Mesendoderm (in vitro differentiated cells): Measurements from ENCODE around the gene TFDP2.
"Not testable (repeated sequence)": the region's sequence is repeated elsewhere in the genome, so short reads cannot be mapped to it uniquely, and the experiment has no call there.

Experiments
- DNase-seq: peaks from one replicate; pipeline ENCODE4 v3.0.0; 2013
- H2AK5ac ChIP-seq: 2 replicates; pipeline ENCODE4 v1.6.1; 2013; ENCODE audit warnings: low read length, inconsistent platforms
- H2BK120ac ChIP-seq: 2 replicates; pipeline ENCODE4 v1.6.1; 2013; ENCODE audit warnings: low read depth, mild to moderate bottlenecking, low read length, moderate library complexity, mixed read lengths
- H2BK15ac ChIP-seq: replicated peaks from 2 replicates; pipeline ENCODE4 v1.6.1; 2013; ENCODE audit warnings: low read depth, mild to moderate bottlenecking, moderate library complexity
- H2BK5ac ChIP-seq: 2 replicates; pipeline ENCODE4 v1.6.1; 2013; ENCODE audit warnings: low read length, inconsistent platforms
- H3K18ac ChIP-seq: 2 replicates; pipeline ENCODE4 v1.6.1; 2013; ENCODE audit warnings: mild to moderate bottlenecking, low read length, mixed read lengths
- H3K23ac ChIP-seq: one replicate; pipeline ENCODE4 v1.6.1; 2013; ENCODE audit warnings: low read length
- H3K27ac ChIP-seq: 2 replicates; pipeline ENCODE4 v1.5.1; 2013; ENCODE audit warnings: low read depth, mild to moderate bottlenecking, inconsistent platforms, low read length, moderate library complexity
- H3K27me3 ChIP-seq: 2 replicates; pipeline ENCODE4 v1.6.1; 2013; ENCODE audit warnings: low read length, control low read depth, mild to moderate bottlenecking, inconsistent platforms; ENCODE audit not compliant: insufficient read depth, poor library complexity
- H3K36me3 ChIP-seq: 2 replicates; pipeline ENCODE4 v1.6.1; 2013; ENCODE audit warnings: low read length, inconsistent platforms; ENCODE audit not compliant: control insufficient read depth, insufficient read depth
- H3K4ac ChIP-seq: one replicate; pipeline ENCODE4 v1.6.1; 2013; ENCODE audit warnings: low read depth, mild to moderate bottlenecking, low read length, moderate library complexity
- H3K4me1 ChIP-seq: 2 replicates; pipeline ENCODE4 v1.6.1; 2013; ENCODE audit warnings: low read depth, low read length, inconsistent platforms; ENCODE audit not compliant: control insufficient read depth
- H3K4me2 ChIP-seq: 2 replicates; pipeline ENCODE4 v1.6.1; 2013; ENCODE audit warnings: low read length
- H3K4me3 ChIP-seq: 2 replicates; pipeline ENCODE4 v1.5.1; 2013; ENCODE audit warnings: mild to moderate bottlenecking, low read length
- H3K56ac ChIP-seq: one replicate; pipeline ENCODE4 v1.6.1; 2013; ENCODE audit warnings: low read length
- H3K79me1 ChIP-seq: 2 replicates; pipeline ENCODE4 v1.6.1; 2013; ENCODE audit warnings: low read length, inconsistent platforms
- H3K79me2 ChIP-seq: 2 replicates; pipeline ENCODE4 v1.6.1; 2013; ENCODE audit warnings: mild to moderate bottlenecking, low read length; ENCODE audit not compliant: control insufficient read depth, insufficient read depth
- H3K9ac ChIP-seq: 2 replicates; pipeline ENCODE4 v1.6.1; 2013; ENCODE audit warnings: low read length, inconsistent platforms
- H4K5ac ChIP-seq: one replicate; pipeline ENCODE4 v1.6.1; 2013; ENCODE audit warnings: low read length
- H4K8ac ChIP-seq: one replicate; pipeline ENCODE4 v1.6.1; 2013; ENCODE audit warnings: low read depth, mild to moderate bottlenecking, control low read depth, low read length, moderate library complexity
- WGBS: extraction: QIAGEN DNeasy Blood & Tissue Kit; methylation state at CpG from one replicate; pipeline ENCODE4 v1.1.7; 2013; ENCODE audit warnings: low lambda C conversion rate, missing lambda C conversion rate; ENCODE audit not compliant: insufficient coverage; ENCODE audit errors: extremely low coverage; 5-methylcytosine and 5-hydroxymethylcytosine counted together

TFDP2 gene

DNA sequence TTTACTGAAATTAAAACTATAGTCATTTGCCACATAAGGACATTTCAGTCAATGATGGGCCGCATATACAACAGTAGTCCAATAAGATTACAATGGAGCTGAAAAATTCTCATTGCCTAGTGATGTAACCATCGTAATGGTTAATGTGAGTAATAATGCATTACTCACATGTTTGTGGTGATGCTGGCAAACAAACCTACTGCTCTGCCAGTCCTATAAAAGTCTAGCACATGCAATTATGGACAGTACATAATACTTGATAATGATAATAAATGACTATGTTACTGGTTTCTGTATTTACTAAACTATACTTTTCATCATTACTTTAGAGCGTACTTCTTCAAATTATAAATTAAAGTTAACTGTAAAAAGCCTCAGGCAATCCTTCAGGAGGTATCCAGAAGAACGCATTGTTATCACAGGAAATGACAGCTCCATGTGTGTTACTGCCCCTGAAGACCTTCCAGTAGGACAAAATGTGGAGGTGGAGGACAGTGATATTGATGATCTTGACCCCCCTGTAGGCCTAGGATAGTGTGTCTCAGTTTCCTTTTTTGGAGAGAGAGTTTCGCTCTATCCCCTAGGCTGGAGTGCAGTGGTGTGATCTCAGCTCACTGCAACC, 170.2 kb downstream of the TFDP2 start:
- no peak overlapping the region for H3K27ac ChIP-seq

DNA sequence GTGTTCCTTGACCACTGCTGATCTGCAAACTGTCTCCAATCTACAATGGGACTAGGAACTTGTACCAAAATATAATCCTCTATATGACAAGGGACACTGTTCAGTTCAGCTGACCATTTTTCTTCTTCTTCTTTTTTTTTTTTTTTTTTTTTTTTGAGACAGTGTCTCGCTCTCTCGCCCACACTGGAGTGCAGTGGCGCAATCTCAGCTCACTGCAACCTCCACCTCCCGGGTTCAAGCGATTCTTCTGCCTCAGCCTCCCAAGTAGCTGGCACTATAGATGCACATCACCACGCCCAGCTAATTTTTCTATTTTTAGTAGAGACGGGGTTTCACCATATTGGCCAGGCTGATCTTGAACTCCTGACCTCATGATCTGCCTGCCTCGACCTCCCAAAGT, 174.6 kb downstream of the TFDP2 start:
- H3K23ac ChIP-seq, H4K8ac ChIP-seq, DNase-seq, H2AK5ac ChIP-seq, H3K27me3 ChIP-seq, H3K79me2 ChIP-seq, H4K5ac ChIP-seq, H2BK15ac ChIP-seq, H2BK5ac ChIP-seq, H3K9ac ChIP-seq, H3K27ac ChIP-seq, H3K56ac ChIP-seq, H3K4ac ChIP-seq, H3K18ac ChIP-seq, H2BK120ac ChIP-seq, H3K4me2 ChIP-seq, H3K36me3 ChIP-seq, H3K4me1 ChIP-seq, H3K79me1 ChIP-seq, H3K4me3 ChIP-seq: not testable (repeated sequence)
- no CpG with 5 or more reads among the region's 8 CpGs for WGBS

More for the DNA sequence above, 170.2 kb downstream of the TFDP2 start:
- no peak overlapping the region for H3K4me2 ChIP-seq
- H3K79me2 ChIP-seq = no peaks in the 10 kb centered on the region
- no peak overlapping the region for H3K9ac ChIP-seq
- no peaks in the 10 kb centered on the region for H3K36me3 ChIP-seq
- no peak overlapping the region for H3K23ac ChIP-seq
- H3K18ac ChIP-seq = no peak overlapping the region
- no peaks in the 10 kb centered on the region for H3K27me3 ChIP-seq
- no peak overlapping the region for H4K5ac ChIP-seq
- no peak overlapping the region for H2BK5ac ChIP-seq
- WGBS = no CpG with 5 or more reads among the region's 5 CpGs
- H2BK15ac ChIP-seq = no peak overlapping the region
- no peaks in the 10 kb centered on the region for H3K79me1 ChIP-seq
- H3K4ac ChIP-seq = no peak overlapping the region
- no peak for DNase-seq
- no peak overlapping the region for H3K56ac ChIP-seq
- H4K8ac ChIP-seq = no peak overlapping the region
- H2BK120ac ChIP-seq = no peak overlapping the region
- H3K4me3 ChIP-seq = no peak overlapping the region
- H2AK5ac ChIP-seq = no peak overlapping the region
- no peaks in the 10 kb centered on the region for H3K4me1 ChIP-seq

DNA sequence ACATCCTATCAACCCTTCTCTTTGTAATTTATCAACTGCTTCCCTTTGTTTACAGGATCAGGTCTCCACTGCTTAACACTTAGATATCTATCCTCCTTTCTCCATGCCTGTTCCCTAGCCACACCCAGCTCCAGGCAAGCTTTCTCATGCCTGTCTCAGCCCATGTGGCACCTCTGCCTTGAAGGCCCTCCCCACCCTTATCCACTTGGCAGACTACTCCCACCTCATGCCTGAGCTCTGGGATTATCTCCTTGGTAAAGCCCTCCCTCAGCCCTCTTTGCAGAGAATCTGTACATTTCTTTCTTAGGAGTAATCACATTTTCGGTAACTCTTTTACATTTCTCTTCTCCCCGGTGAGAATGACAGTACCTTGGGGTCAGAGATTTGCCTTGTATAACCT, 176.9 kb downstream of the TFDP2 start:
- Histone ChIP-seq H3K36me3 (no peaks in the 10 kb centered on the region), H2BK120ac (no peak overlapping the region), H3K9ac (no peak overlapping the region), H3K79me2 (no peaks in the 10 kb centered on the region), H4K5ac (no peak overlapping the region), H2AK5ac (no peak overlapping the region), H3K4me1 (no peaks in the 10 kb centered on the region), H2BK5ac (no peak overlapping the region), H3K79me1 (no peaks in the 10 kb centered on the region), H3K4me2 (no peak overlapping the region), H3K27ac (no peak overlapping the region), H3K56ac (no peak overlapping the region), H2BK15ac (no peak overlapping the region), H3K27me3 (no peaks in the 10 kb centered on the region), H3K23ac (no peak overlapping the region), H3K4ac (no peak overlapping the region), H4K8ac (no peak overlapping the region), H3K18ac (no peak overlapping the region), H3K4me3 (no peak overlapping the region)
- no CpG with 5 or more reads among the region's 2 CpGs for WGBS
- peak; percentile 75 for DNase-seq

DNA sequence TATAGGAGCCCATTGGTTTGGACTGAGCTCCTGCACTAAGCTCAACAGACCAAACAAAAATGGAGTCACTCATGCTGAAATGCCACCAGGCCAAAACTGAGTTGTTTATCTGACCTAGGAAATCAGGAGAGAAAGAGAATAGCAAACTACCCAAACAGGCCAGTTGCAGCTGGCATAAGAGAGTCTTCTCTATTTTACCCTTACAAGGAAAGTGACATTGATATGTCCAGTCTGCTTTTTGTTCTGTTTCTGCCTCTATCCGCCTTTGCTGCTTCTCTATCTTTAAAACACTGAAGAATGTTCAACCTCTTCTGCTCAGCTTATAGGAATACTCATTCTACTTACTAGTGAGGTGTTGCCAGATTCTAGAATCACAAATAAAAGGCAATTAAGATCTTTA, 177.8 kb downstream of the TFDP2 start:
- Histone ChIP-seq H3K27ac (no peak overlapping the region), H3K23ac (no peak overlapping the region), H3K4me1 (no peaks in the 10 kb centered on the region), H2AK5ac (no peak overlapping the region), H3K4me3 (no peak overlapping the region), H3K79me2 (no peaks in the 10 kb centered on the region), H3K9ac (no peak overlapping the region), H3K18ac (no peak overlapping the region), H2BK5ac (no peak overlapping the region), H4K5ac (no peak overlapping the region), H3K56ac (no peak overlapping the region), H4K8ac (no peak overlapping the region), H3K4ac (no peak overlapping the region), H3K36me3 (no peaks in the 10 kb centered on the region), H2BK120ac (no peak overlapping the region), H2BK15ac (no peak overlapping the region), H3K27me3 (no peaks in the 10 kb centered on the region), H3K4me2 (no peak overlapping the region), H3K79me1 (no peaks in the 10 kb centered on the region)
- DNase-seq = no peak
- WGBS = no CpG with 5 or more reads among the region's 1 CpG

DNA sequence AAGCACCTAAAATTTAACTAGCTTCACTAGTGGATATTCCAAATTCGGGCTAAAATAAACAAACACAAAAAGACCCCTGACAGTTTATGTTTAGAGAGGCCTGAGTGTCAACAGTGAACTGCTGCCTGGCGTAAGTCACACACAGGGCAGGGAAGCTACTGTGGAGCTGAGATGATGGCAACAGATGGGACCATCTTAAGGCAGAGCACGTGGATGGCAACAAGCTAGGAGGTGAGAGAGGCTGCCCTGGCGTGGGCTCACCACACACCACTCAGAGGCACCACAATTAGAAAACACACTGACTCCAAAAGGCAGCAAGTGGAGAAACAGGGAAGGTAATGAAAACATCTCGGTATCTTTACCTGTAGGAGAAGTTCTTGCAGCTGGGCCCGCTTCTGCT, 179.6 kb downstream of the TFDP2 start:
- Histone ChIP-seq H3K4ac (no peak overlapping the region), H4K5ac (no peak overlapping the region), H2BK120ac (no peak overlapping the region), H3K36me3 (no peaks in the 10 kb centered on the region), H3K79me1 (no peaks in the 10 kb centered on the region), H3K18ac (no peak overlapping the region), H3K4me3 (no peak overlapping the region), H3K4me2 (no peak overlapping the region), H3K27me3 (no peaks in the 10 kb centered on the region), H3K4me1 (no peaks in the 10 kb centered on the region), H2BK15ac (no peak overlapping the region), H2BK5ac (no peak overlapping the region), H3K79me2 (no peaks in the 10 kb centered on the region), H2AK5ac (no peak overlapping the region), H3K9ac (no peak overlapping the region), H4K8ac (no peak overlapping the region), H3K27ac (no peak overlapping the region), H3K23ac (no peak overlapping the region), H3K56ac (no peak overlapping the region)
- DNase-seq = no peak
- WGBS = no CpG with 5 or more reads among the region's 6 CpGs

DNA sequence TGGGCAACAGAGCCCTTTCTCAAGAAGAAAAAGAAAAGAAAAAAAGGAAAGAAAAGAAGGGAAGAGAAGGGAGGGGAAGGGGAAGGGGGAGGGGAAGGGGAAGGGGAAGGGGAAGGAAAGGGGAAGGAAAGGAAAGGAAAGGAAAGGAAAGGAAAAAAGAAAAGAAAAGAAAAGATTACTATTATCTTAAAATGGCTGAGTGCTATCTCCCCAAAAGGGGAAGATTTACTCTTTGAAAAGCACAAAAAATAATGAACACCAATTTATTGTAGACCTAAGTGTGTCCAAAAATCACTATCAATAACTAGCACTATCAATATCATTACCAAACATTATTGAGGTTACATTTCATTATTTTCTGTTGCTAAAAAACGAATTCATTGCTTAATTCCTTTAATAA, 183.9 kb downstream of the TFDP2 start:
- Histone ChIP-seq H3K18ac (no peak overlapping the region), H3K79me2 (no peaks in the 10 kb centered on the region), H3K4me3 (no peak overlapping the region), H3K79me1 (no peaks in the 10 kb centered on the region), H3K27ac (no peak overlapping the region), H4K8ac (no peak overlapping the region), H3K4me2 (no peak overlapping the region), H3K27me3 (no peaks in the 10 kb centered on the region), H3K23ac (no peak overlapping the region), H3K56ac (no peak overlapping the region), H3K36me3 (no peaks in the 10 kb centered on the region), H4K5ac (no peak overlapping the region), H2BK5ac (no peak overlapping the region), H2BK120ac (no peak overlapping the region), H3K4me1 (no peaks in the 10 kb centered on the region), H2AK5ac (no peak overlapping the region), H2BK15ac (no peak overlapping the region), H3K9ac (no peak overlapping the region), H3K4ac (no peak overlapping the region)
- WGBS = no CpG with 5 or more reads among the region's 1 CpG
- no peak for DNase-seq
